ENCODE measurements around the gene MRPS34. TPM values are rescaled to one million over a fixed set of nuclear protein-coding genes. Genes with fewer than 3 reads are reported as not detected.

The MRPS34 gene
- total and polyA plus RNA-seq, 10 of the 15 experiments (the other 5 are each of a cell fraction or from before 2014, with no cell fraction given): 3.6 to 285 (median 147) TPM

DNA sequence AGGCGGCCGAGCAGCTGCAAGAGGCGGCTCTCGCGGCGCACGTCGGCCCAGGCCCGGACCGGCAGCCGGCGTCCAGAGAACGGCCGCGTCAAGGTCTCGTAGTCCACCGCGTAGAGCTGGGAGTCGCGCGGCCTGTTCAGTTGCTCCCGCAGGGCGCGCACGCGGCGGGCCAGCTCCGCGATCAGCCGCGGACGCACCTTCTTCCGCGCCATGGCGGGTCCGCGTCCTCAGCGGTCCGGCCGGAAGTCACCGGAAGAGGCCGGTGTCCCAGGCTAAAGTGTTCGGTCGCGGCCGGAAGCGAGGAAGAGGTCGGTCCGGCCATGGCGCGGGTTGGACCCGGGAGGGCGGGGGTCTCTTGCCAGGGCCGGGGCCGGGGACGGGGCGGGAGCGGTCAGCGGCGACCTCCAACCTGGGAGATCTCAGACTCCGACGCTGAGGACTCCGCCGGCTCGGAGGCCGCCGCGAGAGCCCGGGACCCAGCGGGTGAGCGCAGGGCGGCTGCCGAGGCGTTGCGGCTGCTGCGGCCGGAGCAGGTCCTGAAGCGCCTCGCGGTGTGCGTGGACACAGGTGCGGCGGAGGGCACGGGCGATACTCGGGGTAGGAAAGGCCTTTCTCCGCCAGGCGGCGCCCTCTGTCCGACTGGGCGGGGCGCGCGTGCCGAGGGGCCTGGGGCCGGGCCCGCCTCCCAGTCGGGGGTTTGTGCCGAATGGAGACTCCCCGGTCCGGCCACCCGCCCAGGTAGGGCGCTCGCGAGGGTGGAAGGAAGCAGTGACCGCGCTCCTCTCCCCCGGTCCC lies at the start of gene MRPS34 (continued):
- TF ChIP-seq, protein P1, sequence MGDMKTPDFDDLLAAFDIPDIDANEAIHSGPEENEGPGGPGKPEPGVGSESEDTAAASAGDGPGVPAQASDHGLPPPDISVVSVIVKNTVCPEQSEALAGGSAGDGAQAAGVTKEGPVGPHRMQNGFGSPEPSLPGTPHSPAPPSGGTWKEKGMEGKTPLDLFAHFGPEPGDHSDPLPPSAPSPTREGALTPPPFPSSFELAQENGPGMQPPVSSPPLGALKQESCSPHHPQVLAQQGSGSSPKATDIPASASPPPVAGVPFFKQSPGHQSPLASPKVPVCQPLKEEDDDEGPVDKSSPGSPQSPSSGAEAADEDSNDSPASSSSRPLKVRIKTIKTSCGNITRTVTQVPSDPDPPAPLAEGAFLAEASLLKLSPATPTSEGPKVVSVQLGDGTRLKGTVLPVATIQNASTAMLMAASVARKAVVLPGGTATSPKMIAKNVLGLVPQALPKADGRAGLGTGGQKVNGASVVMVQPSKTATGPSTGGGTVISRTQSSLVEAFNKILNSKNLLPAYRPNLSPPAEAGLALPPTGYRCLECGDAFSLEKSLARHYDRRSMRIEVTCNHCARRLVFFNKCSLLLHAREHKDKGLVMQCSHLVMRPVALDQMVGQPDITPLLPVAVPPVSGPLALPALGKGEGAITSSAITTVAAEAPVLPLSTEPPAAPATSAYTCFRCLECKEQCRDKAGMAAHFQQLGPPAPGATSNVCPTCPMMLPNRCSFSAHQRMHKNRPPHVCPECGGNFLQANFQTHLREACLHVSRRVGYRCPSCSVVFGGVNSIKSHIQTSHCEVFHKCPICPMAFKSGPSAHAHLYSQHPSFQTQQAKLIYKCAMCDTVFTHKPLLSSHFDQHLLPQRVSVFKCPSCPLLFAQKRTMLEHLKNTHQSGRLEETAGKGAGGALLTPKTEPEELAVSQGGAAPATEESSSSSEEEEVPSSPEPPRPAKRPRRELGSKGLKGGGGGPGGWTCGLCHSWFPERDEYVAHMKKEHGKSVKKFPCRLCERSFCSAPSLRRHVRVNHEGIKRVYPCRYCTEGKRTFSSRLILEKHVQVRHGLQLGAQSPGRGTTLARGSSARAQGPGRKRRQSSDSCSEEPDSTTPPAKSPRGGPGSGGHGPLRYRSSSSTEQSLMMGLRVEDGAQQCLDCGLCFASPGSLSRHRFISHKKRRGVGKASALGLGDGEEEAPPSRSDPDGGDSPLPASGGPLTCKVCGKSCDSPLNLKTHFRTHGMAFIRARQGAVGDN (IDR thresholded peaks at IDR 0.05): peak; percentile 34; the same call in 1 of the 2 replicates
- TF ChIP-seq LARP7 (IDR thresholded peaks at IDR 0.05) (peak; percentile 78), SMAD5 (IDR thresholded peaks at IDR 0.05; ENCODE audit: low read depth) (0 out of 2 replicates have a peak, but pooled peaks have one; percentile 56), NFXL1 (IDR thresholded peaks at IDR 0.05; ENCODE audit: borderline replicate concordance) (no peak), KLF5 (IDR thresholded peaks at IDR 0.05; ENCODE audit: partially characterized antibody) (no peak), ZNF622 (IDR thresholded peaks at IDR 0.05) (no peak)
- TF ChIP-seq, protein P2, sequence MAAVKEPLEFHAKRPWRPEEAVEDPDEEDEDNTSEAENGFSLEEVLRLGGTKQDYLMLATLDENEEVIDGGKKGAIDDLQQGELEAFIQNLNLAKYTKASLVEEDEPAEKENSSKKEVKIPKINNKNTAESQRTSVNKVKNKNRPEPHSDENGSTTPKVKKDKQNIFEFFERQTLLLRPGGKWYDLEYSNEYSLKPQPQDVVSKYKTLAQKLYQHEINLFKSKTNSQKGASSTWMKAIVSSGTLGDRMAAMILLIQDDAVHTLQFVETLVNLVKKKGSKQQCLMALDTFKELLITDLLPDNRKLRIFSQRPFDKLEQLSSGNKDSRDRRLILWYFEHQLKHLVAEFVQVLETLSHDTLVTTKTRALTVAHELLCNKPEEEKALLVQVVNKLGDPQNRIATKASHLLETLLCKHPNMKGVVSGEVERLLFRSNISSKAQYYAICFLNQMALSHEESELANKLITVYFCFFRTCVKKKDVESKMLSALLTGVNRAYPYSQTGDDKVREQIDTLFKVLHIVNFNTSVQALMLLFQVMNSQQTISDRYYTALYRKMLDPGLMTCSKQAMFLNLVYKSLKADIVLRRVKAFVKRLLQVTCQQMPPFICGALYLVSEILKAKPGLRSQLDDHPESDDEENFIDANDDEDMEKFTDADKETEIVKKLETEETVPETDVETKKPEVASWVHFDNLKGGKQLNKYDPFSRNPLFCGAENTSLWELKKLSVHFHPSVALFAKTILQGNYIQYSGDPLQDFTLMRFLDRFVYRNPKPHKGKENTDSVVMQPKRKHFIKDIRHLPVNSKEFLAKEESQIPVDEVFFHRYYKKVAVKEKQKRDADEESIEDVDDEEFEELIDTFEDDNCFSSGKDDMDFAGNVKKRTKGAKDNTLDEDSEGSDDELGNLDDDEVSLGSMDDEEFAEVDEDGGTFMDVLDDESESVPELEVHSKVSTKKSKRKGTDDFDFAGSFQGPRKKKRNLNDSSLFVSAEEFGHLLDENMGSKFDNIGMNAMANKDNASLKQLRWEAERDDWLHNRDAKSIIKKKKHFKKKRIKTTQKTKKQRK (IDR thresholded peaks at IDR 0.05; ENCODE audit: low read depth, low read length): no peak

Data from GM12878 (cell line).